GM23338 (cell line): ENCODE data around the gene BBX. TPM values are rescaled to one million over a fixed set of nuclear protein-coding genes. Genes with fewer than 3 reads are reported as not detected.

Source experiments
- ATAC-seq: fragments of 200-7000 bp; cut with Tn5 transposase; 3 replicates; pipeline ENCODE4 v1.9.1; 2020
- DNase-seq: peaks from one replicate; pipeline ENCODE4 v3.0.0-alpha.2; 2015; ENCODE audit warnings: low spot score
- H2AFZ ChIP-seq: fragments of 200-600 bp; sonication (generic); 2 replicates; pipeline ENCODE4 v1.8.0; 2016; ENCODE audit warnings: antibody characterized with exemption, mild to moderate bottlenecking, moderate library complexity
- H3F3A ChIP-seq: fragments of 200-600 bp; sonication (generic); replicated peaks from 2 replicates; pipeline ENCODE4 v1.8.0; 2017; ENCODE audit warnings: antibody characterized with exemption, mixed run types, low read depth
- H3K27ac ChIP-seq: fragments of 200-600 bp; sonication (generic); 2 replicates; pipeline ENCODE4 v1.6.1; 2016; ENCODE audit warnings: low read depth
- H3K27me3 ChIP-seq: fragments of 200-600 bp; sonication (generic); 2 replicates; pipeline ENCODE4 v1.8.0; 2016; ENCODE audit warnings: mild to moderate bottlenecking, mixed run types, moderate library complexity; ENCODE audit not compliant: insufficient read depth
- H3K36me3 ChIP-seq: fragments of 200-600 bp; sonication (generic); 2 replicates; pipeline ENCODE4 v1.8.0; 2016; ENCODE audit warnings: mild to moderate bottlenecking; ENCODE audit not compliant: insufficient read depth
- H3K4me1 ChIP-seq: fragments of 200-600 bp; sonication (generic); 2 replicates; pipeline ENCODE4 v1.8.0; 2016; ENCODE audit warnings: mild to moderate bottlenecking, moderate library complexity; ENCODE audit not compliant: insufficient read depth
- H3K4me2 ChIP-seq: fragments of 200-600 bp; sonication (generic); 2 replicates; pipeline ENCODE4 v1.7.1; 2017; ENCODE audit warnings: mixed run types
- H3K4me3 ChIP-seq: fragments of 200-600 bp; sonication (generic); 2 replicates; pipeline ENCODE4 v1.6.1; 2016; ENCODE audit warnings: mixed run types
- H3K79me2 ChIP-seq: fragments of 200-600 bp; sonication (generic); replicated peaks from 2 replicates; pipeline ENCODE4 v1.8.0; 2017; ENCODE audit warnings: mild to moderate bottlenecking; ENCODE audit not compliant: insufficient read depth
- H3K9me2 ChIP-seq: fragments of 200-600 bp; sonication (generic); 2 replicates; pipeline ENCODE4 v1.8.0; 2017; ENCODE audit not compliant: insufficient read depth
- H4K20me1 ChIP-seq: fragments of 200-600 bp; sonication (generic); replicated peaks from 2 replicates; pipeline ENCODE4 v1.8.0; 2017; ENCODE audit warnings: mild to moderate bottlenecking; ENCODE audit not compliant: insufficient read depth
- H3K27ac Mint-ChIP-seq: 2 replicates; pipeline ENCODE4 v1.8.0; 2020; ENCODE audit warnings: inconsistent platforms, mild to moderate bottlenecking, moderate library complexity, mixed read lengths
- H3K27me3 Mint-ChIP-seq: 3 replicates; pipeline ENCODE4 v1.8.0; 2022; ENCODE audit warnings: low read depth, mild to moderate bottlenecking, moderate library complexity, mixed read lengths, inconsistent platforms; ENCODE audit not compliant: insufficient read depth, poor library complexity
- H3K36me3 Mint-ChIP-seq: 3 replicates; pipeline ENCODE4 v1.8.0; 2021; ENCODE audit warnings: low read depth, mild to moderate bottlenecking, inconsistent platforms, moderate library complexity, mixed read lengths
- H3K4me1 Mint-ChIP-seq: 3 replicates; pipeline ENCODE4 v1.8.0; 2020; ENCODE audit warnings: mild to moderate bottlenecking, inconsistent platforms, mixed read lengths
- H3K4me3 Mint-ChIP-seq: 3 replicates; pipeline ENCODE4 v1.8.0; 2021; ENCODE audit warnings: moderate library complexity, mild to moderate bottlenecking, inconsistent platforms, mixed read lengths
- H3K9me3 Mint-ChIP-seq: 3 replicates; pipeline ENCODE4 v1.8.0; 2020; ENCODE audit warnings: moderate library complexity, mild to moderate bottlenecking, inconsistent platforms, mixed read lengths
- CREB1 ChIP-seq: fragments of 250-450 bp; sonication (Bioruptor Pico); IDR thresholded peaks from 2 replicates; pipeline ENCODE4 v1.5.0; 2020; ENCODE audit warnings: low read depth, mild to moderate bottlenecking, moderate library complexity
- EZH2 ChIP-seq: fragments of 200-600 bp; sonication (generic); IDR thresholded peaks from one replicate; pipeline ENCODE4 v1.8.0; 2017; ENCODE audit warnings: antibody characterized with exemption, mild to moderate bottlenecking, low read depth; ENCODE audit not compliant: unreplicated experiment
- EZH2phosphoT487 ChIP-seq: fragments of 200-600 bp; sonication (generic); IDR thresholded peaks from one replicate; pipeline ENCODE4 v1.8.1; 2018; ENCODE audit warnings: antibody characterized with exemption; ENCODE audit not compliant: unreplicated experiment
- JUNB ChIP-seq: IDR thresholded peaks from one replicate; pipeline ENCODE4 v1.6.1; 2016; ENCODE audit warnings: antibody characterized with exemption; ENCODE audit not compliant: unreplicated experiment
- NANOG ChIP-seq: IDR thresholded peaks from 2 replicates; pipeline ENCODE4 v1.6.1; 2016; ENCODE audit warnings: antibody characterized with exemption, borderline replicate concordance
- POLR2AphosphoS5 ChIP-seq: IDR thresholded peaks from 2 replicates; pipeline ENCODE4 v1.6.1; 2016; ENCODE audit warnings: antibody characterized with exemption, low read depth
- STAT1 ChIP-seq: IDR thresholded peaks from one replicate; pipeline ENCODE4 v1.6.1; 2016; ENCODE audit warnings: antibody characterized with exemption; ENCODE audit not compliant: unreplicated experiment
- ZNF114 ChIP-seq: fragments of 250-450 bp; sonication (Bioruptor Pico); IDR thresholded peaks from 2 replicates; pipeline ENCODE4 v1.5.0; 2020; ENCODE audit warnings: mild to moderate bottlenecking, moderate library complexity
- ZNF331 ChIP-seq: fragments of 250-450 bp; sonication (Bioruptor Pico); IDR thresholded peaks from 2 replicates; pipeline ENCODE4 v1.5.0; 2020; ENCODE audit warnings: low read depth, mild to moderate bottlenecking, moderate library complexity
- polyA plus RNA-seq: library from polyadenylated mRNA; unstranded; fragments of >200 nt; fragmentation: Nextera tagmentation; extraction: Ambion mirVana; gene quantifications from 2 replicates; pipeline ENCODE4 v1.2.1, GENCODE V29; 2016
- total RNA-seq: library from RNA; depleted of rRNA; stranded (reverse); fragments of >200 nt; shearing (Covaris generic); gene quantifications from 2 replicates; pipeline ENCODE4 v1.2.3, GENCODE V29; 2014
- TF ChIP-seq, protein P1 (sequence below): IDR thresholded peaks from one replicate; pipeline ENCODE4 v1.6.1; 2018; ENCODE audit warnings: antibody characterized with exemption; ENCODE audit not compliant: unreplicated experiment
- TF ChIP-seq, protein P2 (sequence below), 2 experiments: fragments of 200-600 bp in 1 of 2; sonication (generic) in 1 of 2; conservative IDR thresholded peaks; 2 replicates each; pipeline versions ENCODE4 v1.5.1 to v1.6.1; 2016 to 2017; ENCODE audit warnings: antibody characterized with exemption in 2 of 2, low read depth in 2 of 2, mild to moderate bottlenecking in 2 of 2, moderate library complexity in 1 of 2

The BBX gene
- total and polyA plus RNA-seq, 2 experiments from 2014 or later = 35.2 to 44.1 TPM

DNA sequence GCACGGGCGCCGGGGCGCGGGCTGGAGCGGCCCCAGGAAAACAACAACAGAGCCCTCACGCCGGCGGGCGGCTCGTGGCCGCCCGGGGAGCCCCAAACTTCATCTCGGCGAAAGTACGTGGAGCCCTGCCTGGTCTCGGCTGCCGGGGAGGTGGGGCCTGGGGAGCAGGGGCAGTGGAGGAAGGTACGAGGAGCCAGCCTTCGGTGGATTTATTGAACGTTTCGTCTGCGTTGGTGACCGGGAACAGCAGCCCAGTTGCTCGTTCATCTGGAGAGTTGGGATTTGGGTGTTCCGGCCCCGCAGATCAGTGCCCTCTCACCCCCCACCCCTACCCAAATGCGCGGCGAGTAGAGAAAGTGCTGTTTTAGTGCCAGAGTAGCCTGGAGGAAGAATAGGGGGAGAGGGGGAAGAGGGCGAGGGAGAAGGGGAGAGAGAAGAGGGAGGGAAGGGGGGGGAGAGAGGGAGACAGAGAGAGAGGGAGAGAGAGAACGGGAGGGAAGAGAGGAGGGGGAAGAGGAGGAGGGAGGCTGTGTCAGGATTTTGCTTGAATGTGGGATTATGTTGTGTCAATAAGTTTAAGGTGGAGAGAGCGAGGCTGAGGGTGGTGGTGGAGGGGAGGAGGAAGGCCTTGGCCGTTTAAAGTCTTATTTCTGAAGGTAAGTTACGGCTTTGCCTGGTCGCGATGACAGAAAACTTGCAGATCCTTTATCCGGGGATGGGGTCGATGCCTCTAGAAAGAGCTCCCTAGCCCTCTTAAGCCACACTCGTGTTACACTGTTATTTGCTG is 970 bp downstream of the BBX start:
- H3K9me2 ChIP-seq = no peaks in the 10 kb centered on the region
- H3K79me2 ChIP-seq = peaks cover 38% of the 10 kb centered on the region
- H3K36me3 ChIP-seq = peaks cover 4% of the 10 kb centered on the region; the same call in 1 of the 2 replicates
- H3K4me1 Mint-ChIP-seq = peaks cover 12% of the 10 kb centered on the region; the same call in 2 of the 3 replicates
- peaks cover 16% of the 10 kb centered on the region for H3K27me3 ChIP-seq
- ATAC-seq (peak; percentile 26), DNase-seq (peak; percentile 71)
- peak overlapping the region; percentile 92 for H3K4me3 ChIP-seq
- H3K4me3 Mint-ChIP-seq = peak overlapping the region; percentile 94
- peaks cover 11% of the 10 kb centered on the region for H3K27me3 Mint-ChIP-seq
- H4K20me1 ChIP-seq = peaks cover 12% of the 10 kb centered on the region
- no peaks in the 10 kb centered on the region for H3K9me3 Mint-ChIP-seq
- peak overlapping the region; percentile 97 for H3K4me2 ChIP-seq
- H3K27ac ChIP-seq = no peak overlapping the region
- peaks cover 16% of the 10 kb centered on the region for H3K36me3 Mint-ChIP-seq
- no peaks in the 10 kb centered on the region for H3F3A ChIP-seq
- H3K27ac Mint-ChIP-seq = no peak overlapping the region; the same call in 1 of the 2 replicates
- peak overlapping the region; percentile 93 for H2AFZ ChIP-seq
- H3K4me1 ChIP-seq = peaks cover 6% of the 10 kb centered on the region
- TF ChIP-seq EZH2phosphoT487 = no peak
- TF ChIP-seq, protein P1, sequence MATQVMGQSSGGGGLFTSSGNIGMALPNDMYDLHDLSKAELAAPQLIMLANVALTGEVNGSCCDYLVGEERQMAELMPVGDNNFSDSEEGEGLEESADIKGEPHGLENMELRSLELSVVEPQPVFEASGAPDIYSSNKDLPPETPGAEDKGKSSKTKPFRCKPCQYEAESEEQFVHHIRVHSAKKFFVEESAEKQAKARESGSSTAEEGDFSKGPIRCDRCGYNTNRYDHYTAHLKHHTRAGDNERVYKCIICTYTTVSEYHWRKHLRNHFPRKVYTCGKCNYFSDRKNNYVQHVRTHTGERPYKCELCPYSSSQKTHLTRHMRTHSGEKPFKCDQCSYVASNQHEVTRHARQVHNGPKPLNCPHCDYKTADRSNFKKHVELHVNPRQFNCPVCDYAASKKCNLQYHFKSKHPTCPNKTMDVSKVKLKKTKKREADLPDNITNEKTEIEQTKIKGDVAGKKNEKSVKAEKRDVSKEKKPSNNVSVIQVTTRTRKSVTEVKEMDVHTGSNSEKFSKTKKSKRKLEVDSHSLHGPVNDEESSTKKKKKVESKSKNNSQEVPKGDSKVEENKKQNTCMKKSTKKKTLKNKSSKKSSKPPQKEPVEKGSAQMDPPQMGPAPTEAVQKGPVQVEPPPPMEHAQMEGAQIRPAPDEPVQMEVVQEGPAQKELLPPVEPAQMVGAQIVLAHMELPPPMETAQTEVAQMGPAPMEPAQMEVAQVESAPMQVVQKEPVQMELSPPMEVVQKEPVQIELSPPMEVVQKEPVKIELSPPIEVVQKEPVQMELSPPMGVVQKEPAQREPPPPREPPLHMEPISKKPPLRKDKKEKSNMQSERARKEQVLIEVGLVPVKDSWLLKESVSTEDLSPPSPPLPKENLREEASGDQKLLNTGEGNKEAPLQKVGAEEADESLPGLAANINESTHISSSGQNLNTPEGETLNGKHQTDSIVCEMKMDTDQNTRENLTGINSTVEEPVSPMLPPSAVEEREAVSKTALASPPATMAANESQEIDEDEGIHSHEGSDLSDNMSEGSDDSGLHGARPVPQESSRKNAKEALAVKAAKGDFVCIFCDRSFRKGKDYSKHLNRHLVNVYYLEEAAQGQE = no peak
- no peak for TF ChIP-seq EZH2
- peak; percentile 25; the same call in 1 of the 2 replicates for TF ChIP-seq POLR2AphosphoS5

DNA sequence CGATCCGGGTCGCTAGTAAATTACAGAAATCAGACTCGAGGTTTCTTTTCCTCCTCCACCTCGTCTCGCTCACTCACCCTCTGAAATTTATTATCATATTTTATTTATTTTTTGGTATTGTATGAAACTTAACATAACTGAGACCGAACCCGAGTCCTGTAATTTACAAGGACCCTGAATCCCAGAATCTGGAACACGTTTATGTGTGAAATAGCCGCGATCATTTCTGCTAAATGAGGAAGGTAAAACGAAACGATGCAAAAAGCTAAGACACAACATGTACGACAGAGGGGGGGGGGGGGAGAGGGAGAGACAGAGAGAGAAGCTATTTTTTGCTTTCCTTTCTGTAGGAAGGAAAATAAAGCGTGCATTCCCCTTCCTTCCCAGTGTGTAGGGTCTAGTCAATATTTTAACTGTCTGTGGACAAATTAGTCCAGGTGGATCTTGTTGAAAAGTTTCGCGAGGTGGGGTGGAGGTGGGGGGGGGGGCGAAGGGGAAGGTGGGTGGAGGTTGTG is 1.6 kb downstream of the BBX start:
- H3F3A ChIP-seq = no peaks in the 10 kb centered on the region
- H3K36me3 Mint-ChIP-seq = peaks cover 16% of the 10 kb centered on the region
- peaks cover 6% of the 10 kb centered on the region for H3K4me1 ChIP-seq
- peaks cover 11% of the 10 kb centered on the region for H3K27me3 Mint-ChIP-seq
- no peak overlapping the region for H3K27ac ChIP-seq
- no peak overlapping the region for H3K27ac Mint-ChIP-seq
- peaks cover 4% of the 10 kb centered on the region; the same call in 1 of the 2 replicates for H3K36me3 ChIP-seq
- peaks cover 16% of the 10 kb centered on the region for H4K20me1 ChIP-seq
- H3K4me2 ChIP-seq = peak overlapping the region; percentile 97
- ATAC-seq (no peak), DNase-seq (peak; percentile 8)
- peak overlapping the region; percentile 93 for H2AFZ ChIP-seq
- peaks cover 44% of the 10 kb centered on the region for H3K79me2 ChIP-seq
- peaks cover 12% of the 10 kb centered on the region; the same call in 2 of the 3 replicates for H3K4me1 Mint-ChIP-seq
- H3K4me3 Mint-ChIP-seq = peak overlapping the region; percentile 94
- H3K9me2 ChIP-seq = no peaks in the 10 kb centered on the region
- peaks cover 16% of the 10 kb centered on the region for H3K27me3 ChIP-seq
- no peaks in the 10 kb centered on the region for H3K9me3 Mint-ChIP-seq
- peak overlapping the region; percentile 92 for H3K4me3 ChIP-seq
- TF ChIP-seq STAT1 (no peak), NANOG (no peak), EZH2phosphoT487 (no peak), ZNF114 (CRISPR knock-in tag) (no peak), CREB1 (no peak), JUNB (no peak), POLR2AphosphoS5 (no peak), ZNF331 (CRISPR knock-in tag) (no peak), EZH2 (no peak)
- TF ChIP-seq, protein P1 = no peak
- TF ChIP-seq, protein P2, sequence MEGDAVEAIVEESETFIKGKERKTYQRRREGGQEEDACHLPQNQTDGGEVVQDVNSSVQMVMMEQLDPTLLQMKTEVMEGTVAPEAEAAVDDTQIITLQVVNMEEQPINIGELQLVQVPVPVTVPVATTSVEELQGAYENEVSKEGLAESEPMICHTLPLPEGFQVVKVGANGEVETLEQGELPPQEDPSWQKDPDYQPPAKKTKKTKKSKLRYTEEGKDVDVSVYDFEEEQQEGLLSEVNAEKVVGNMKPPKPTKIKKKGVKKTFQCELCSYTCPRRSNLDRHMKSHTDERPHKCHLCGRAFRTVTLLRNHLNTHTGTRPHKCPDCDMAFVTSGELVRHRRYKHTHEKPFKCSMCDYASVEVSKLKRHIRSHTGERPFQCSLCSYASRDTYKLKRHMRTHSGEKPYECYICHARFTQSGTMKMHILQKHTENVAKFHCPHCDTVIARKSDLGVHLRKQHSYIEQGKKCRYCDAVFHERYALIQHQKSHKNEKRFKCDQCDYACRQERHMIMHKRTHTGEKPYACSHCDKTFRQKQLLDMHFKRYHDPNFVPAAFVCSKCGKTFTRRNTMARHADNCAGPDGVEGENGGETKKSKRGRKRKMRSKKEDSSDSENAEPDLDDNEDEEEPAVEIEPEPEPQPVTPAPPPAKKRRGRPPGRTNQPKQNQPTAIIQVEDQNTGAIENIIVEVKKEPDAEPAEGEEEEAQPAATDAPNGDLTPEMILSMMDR (conservative IDR thresholded peaks at IDR 0.05; ENCODE audit: low read depth in 2 of 2) = no peak
